ENCODE measurements around the gene PARN.
"Not testable (repeated sequence)": the region's sequence is repeated elsewhere in the genome, so short reads cannot be mapped to it uniquely, and the experiment has no call there.

The PARN gene

DNA sequence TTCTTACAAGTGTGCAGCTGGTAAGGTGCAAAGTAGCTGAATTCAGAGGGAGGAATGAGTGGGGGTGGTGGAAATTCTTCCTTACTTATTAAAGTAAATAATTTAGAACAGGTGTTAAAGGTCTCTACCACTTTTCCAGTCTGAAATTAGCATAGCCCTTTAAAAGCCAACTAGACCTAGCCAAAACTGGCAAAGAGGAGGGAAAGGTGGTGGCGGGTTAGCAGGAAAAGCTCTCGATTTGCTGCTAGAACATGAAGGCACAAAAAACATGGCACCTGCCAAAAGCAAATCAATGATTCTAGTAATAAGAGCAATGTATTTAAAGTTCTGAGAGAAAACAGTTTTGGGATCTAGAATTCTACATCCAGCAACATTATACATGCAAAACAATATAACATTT is 157.7 kb downstream of the PARN start:
- no peak for DNase-seq (ENCODE audit: low spot score)

DNA sequence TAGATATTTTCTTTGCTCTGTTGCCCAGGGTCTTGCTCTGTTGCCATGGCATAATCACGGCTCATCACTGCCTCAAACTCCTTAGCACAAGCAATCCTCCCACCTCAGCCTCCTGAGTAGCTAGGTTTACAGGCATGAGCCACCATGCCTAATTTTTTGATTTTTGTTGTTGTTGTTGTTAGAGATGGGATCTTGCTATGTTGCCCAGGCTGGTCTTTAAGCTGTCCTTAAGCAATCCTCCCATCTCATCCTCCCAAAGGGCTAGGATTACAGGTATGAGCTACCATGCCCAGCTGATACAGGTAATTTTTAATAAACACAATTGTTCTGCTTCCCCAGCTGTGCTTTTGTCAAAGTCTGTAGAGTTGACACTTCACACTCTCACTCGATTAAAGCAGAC is 159.3 kb downstream of the PARN start:
- no peak for DNase-seq (ENCODE audit: low spot score)

- no peak for DNase-seq (ENCODE audit: low spot score)
Observed at GRCh38 chr16:14465799-14466198, 164.3 kb downstream of the PARN start.

GRCh38 chr16:14464796-14465195 is 165.3 kb downstream of the PARN start:
- DNase-seq (ENCODE audit: low spot score): no peak

DNA sequence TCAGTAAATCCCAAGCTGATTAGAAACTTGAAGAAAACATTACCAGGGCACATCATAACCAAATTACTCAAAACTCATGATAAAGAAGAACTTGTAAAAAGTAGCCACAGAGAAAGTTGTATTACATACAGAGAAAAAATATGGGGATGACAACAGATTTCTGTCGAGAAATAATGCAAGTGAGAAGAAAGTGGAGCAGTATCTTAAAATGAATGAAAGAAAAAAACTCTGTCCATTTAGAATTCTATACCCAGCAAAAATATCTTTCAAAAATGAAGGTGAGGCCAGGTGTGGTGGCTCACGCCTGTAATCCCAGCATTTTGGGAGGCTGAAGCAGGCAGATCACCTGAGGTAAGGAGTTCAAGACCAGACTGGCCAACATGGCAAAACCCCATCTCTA is 165.9 kb downstream of the PARN start:
- DNase-seq (ENCODE audit: low spot score): no peak

- no peak for DNase-seq (ENCODE audit: low spot score)
Observed at GRCh38 chr16:14462811-14463210, 167.2 kb downstream of the PARN start.

GRCh38 chr16:14460726-14461125 is 169.3 kb downstream of the PARN start:
- no peak for DNase-seq (ENCODE audit: low spot score)

- no peak for DNase-seq (ENCODE audit: low spot score)
Observed at GRCh38 chr16:14458576-14458975, 171.5 kb downstream of the PARN start.

DNA sequence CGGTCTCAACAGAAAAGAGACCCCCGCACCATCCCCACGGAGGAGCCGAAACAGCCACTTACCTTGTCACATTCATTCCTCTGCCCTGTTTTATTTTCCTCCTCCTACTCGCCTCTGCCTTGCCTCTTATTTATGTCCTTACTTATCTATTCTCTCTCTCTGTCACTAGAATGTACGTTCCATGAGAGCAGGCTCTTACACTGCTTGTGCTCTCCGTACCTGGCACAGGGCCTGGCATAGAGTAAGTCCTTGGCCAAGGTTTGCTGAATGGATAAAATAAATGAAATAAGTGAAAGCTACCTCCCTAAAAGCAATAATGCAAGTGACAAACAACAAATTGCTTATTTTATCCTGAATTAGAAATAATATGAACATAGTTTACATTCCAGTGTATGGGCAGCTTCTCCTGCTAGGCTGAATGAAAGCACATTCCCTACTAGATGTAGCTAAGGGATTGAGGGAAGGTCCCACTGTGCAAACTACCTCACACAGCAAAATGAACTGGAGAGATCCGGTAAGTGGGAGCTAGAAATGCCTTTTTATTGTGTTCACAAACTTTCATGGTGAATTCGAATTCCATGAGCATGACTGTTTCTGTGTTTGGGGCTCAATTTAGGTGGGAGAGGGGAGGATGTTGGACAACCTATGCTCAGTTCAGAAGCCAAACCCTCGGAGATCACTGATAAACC is 173.1 kb downstream of the PARN start:
- no peak for DNase-seq (ENCODE audit: low spot score)

DNA sequence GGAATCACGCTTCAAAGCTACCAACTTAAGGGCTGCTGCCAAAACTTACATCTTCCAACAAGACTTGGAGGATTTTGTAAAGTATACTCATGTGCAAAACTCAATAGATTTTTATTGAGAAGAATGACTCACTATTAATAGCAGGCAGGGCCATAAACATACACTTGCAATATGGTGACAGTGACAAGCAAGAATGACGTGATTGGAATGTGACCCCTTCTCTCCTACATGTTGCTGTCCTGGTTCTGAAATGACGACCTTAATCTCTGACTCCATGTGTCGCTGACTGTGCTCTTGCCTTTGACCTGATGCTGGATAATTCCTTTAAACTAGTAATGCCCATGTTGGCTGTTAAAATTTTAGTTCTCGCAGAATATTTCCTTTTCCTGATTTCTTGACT is 174.5 kb downstream of the PARN start:
- DNase-seq (ENCODE audit: low spot score): peak; percentile 66

GRCh38 chr16:14454391-14454790 is 175.7 kb downstream of the PARN start:
- no peak for DNase-seq (ENCODE audit: low spot score)

DNA sequence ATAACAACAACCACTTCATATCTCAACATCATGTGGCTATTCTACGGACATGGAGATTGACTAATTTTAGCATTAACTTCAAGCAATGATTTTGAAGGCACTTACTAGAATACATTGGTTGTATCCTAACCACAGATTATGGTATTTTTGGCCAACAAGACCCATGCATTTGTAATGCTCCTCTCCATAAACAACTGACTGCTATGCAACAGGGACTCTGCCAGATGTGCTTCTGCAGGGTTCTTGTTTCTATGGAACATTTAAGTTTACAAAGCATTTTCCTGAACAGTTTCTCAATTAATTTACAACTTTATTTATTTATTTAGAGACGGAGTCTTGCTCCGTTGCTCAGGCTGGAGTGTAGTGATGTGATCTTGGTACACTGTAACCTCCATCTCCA is 178.0 kb downstream of the PARN start:
- DNase-seq (ENCODE audit: low spot score): no peak

DNA sequence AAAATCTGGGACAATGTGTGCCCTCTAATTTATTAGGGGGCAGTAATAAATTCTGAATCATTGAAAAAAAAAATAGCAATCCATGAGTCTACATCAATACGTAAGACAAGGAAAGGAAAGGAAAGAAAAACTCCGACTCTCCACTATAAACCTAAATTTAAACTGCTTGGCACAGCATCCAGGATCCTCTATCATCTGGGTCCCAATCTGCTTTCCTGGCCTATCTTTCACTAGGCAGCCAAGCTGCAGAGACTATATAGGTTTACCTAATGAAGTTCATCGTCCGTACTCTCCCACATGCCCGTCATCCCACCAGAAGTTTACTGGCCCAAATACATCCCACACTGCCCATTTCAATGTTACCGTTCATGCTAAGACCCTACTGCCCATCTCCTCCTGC is 179.2 kb downstream of the PARN start:
- DNase-seq (ENCODE audit: low spot score): no peak

GRCh38 chr16:14449790-14450480 is 180.1 kb downstream of the PARN start:
- DNase-seq (ENCODE audit: low spot score): no peak

DNA sequence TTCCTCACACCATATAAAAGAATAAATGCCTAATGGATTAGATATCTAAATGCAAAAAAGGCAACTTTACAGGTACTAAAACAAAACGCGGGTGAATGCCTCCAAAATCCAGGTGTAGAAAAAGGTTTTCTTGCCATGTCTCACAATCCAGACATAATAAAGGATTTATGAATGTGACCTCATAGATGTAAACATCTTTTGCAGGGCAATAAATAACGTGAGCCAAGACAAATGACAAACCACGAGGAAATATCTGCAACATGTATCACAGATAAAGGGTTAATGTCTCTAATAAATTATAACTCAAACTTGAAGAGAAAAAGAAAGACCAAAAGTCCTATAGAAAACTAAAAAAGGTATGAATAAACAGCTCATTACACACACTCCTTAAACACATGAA is 180.7 kb downstream of the PARN start:
- DNase-seq (ENCODE audit: low spot score): no peak

GRCh38 chr16:14448879-14449278 is 181.2 kb downstream of the PARN start:
- no peak for DNase-seq (ENCODE audit: low spot score)

DNA sequence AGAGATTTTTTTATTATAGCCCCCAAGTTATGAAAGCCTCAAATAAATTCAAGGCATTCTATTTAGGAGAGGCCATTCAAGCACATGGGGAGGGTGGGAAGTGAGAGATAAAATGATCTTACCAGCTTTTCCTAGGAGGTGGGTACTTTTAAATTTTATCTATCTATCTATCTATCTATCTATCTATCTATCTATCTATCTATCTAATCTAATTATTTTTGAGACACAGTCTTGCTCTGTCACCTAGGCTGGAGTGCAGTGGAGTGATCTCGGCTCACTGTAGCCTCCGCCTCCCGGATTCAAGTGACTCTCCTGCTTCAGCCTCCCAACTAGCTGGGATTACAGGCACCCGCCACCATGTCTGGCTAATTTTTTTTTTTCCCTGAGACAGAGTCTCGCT is 182.3 kb downstream of the PARN start:
- no peak for DNase-seq (ENCODE audit: low spot score)

- no peak for DNase-seq (ENCODE audit: low spot score)
Observed at GRCh38 chr16:14446796-14447195, 183.3 kb downstream of the PARN start.

DNA sequence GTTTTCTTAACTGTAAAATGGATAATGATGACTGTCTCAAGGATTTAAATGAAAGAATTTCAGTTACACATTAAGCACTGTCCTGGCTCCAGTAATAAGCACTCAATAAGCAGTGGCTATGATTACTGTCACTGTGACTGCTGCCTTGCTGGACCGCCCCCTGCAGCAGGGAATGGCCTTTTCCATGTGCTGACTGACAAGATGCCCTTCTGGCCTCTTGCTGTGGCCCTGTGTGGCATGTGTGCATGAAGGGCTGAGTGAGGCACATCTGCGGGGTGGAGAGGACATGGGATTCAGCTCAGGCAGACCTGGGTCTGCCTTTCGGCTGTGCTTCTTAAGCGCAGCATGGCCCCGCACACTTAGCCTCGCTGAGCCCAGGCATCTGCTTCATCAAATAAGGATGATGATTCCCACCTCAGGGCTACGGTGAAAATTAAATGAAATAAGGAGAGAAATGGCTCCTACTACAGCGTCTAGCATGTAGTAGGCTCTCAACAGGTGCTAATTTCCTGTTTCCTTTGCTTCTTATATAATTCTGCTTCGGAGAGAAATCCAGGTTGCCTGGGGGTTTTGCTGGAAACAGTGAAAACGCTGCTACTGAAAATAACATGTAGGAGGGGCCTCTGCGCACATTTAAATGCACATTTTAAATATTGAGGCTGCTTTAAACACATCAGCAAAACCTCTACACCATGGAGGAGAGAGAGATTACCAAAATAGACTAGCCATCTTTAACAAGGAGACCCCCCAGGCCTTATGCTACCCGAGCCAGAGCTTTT is 183.9 kb downstream of the PARN start:
- DNase-seq (ENCODE audit: low spot score): no peak

DNA sequence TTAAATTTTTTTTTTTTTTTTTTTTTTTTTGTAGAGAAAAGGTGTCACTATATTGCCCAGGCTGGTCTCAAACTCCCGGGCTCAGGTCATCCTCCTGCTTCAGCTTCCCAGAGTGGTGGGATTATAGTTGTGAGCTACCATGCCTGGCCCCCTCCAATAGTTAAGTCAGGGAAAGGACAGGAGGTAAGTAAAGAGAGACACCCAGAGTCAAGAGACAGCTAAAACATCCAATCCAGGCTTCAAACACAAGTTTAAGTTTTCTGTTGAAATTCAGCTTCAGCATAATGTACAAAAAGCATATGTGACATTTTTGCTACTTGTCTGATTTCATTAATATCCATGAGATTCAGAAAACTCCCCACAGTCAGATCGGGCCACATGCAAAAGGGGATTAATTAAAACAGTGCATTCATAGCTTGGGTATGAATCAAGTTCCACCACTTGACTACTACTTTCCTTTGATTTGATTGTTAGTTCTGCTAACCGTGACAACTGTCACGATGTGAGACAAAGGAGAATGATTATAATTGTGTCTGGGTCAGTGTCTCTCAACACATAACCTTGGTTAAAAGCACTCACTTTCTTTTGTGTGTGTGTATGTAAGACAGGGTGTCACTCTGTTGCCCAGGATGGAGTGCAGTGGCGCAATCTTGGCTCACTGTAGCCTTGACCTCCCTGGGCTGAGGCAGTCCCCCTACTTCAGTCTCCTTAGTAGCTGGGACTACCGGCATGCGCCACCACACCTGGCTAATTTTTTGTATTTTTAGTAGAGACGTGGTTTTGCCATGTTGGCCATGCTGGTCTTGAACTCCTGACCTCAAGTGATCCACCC is 184.9 kb downstream of the PARN start:
- no peak for DNase-seq (ENCODE audit: low spot score)

GRCh38 chr16:14441533-14441932 is 188.5 kb downstream of the PARN start:
- not testable (repeated sequence) for DNase-seq (ENCODE audit: low spot score)

GRCh38 chr16:14438256-14438655 is 191.8 kb downstream of the PARN start:
- DNase-seq (ENCODE audit: low spot score): no peak
